Astrocyte (in vitro differentiated cells and primary cell): ENCODE measurements around the gene RNF175. TPM values are rescaled to one million over a fixed set of nuclear protein-coding genes. Genes with fewer than 3 reads are reported as not detected.

Source experiments
- DNase-seq: peaks from one replicate; pipeline ENCODE4 v3.0.0-alpha.2; 2010; ENCODE audit warnings: low read depth
- FAIRE-seq: peaks from 2 replicates; lab custom pipeline; 2011; peaks lifted over from hg19 to GRCh38; lab: Jason Lieb, UNC
- H2AFZ ChIP-seq: 2 replicates; pipeline ENCODE4 v1.6.0; 2012; ENCODE audit warnings: low read depth, low read length, inconsistent platforms
- H3K27ac ChIP-seq: 2 replicates; pipeline ENCODE4 v1.5.1; 2011; ENCODE audit warnings: low read depth, low read length, inconsistent platforms
- H3K27me3 ChIP-seq: 2 replicates; pipeline ENCODE4 v1.6.0; 2011; ENCODE audit warnings: low read length, inconsistent platforms; ENCODE audit not compliant: insufficient read depth
- H3K36me3 ChIP-seq: 2 replicates; pipeline ENCODE4 v1.5.1; 2011; ENCODE audit warnings: low read length, inconsistent platforms; ENCODE audit not compliant: insufficient read depth
- H3K4me1 ChIP-seq: 2 replicates; pipeline ENCODE4 v1.5.1; 2011; ENCODE audit warnings: low read length, inconsistent platforms; ENCODE audit not compliant: insufficient read depth
- H3K4me2 ChIP-seq: 2 replicates; pipeline ENCODE4 v1.6.0; 2012; ENCODE audit warnings: low read length, inconsistent platforms
- H3K4me3 ChIP-seq: 2 replicates; pipeline ENCODE4 v1.5.1; 2011; ENCODE audit warnings: low read depth, mild to moderate bottlenecking, low read length, inconsistent platforms; ENCODE audit not compliant: insufficient read depth
- H3K79me2 ChIP-seq: 2 replicates; pipeline ENCODE4 v1.6.0; 2012; ENCODE audit warnings: mild to moderate bottlenecking, low read length, inconsistent platforms; ENCODE audit not compliant: insufficient read depth
- H3K9ac ChIP-seq: 2 replicates; pipeline ENCODE4 v1.6.0; 2012; ENCODE audit warnings: mild to moderate bottlenecking, low read length, inconsistent platforms
- H3K9me3 ChIP-seq: 2 replicates; pipeline ENCODE4 v1.5.1; 2012; ENCODE audit warnings: low read depth, mild to moderate bottlenecking, low read length, inconsistent platforms; ENCODE audit not compliant: insufficient read depth
- H4K20me1 ChIP-seq: 2 replicates; pipeline ENCODE4 v1.6.0; 2012; ENCODE audit warnings: low read length, inconsistent platforms; ENCODE audit not compliant: insufficient read depth
- H3K27ac Mint-ChIP-seq: one replicate; pipeline ENCODE4 v1.8.0; 2021; ENCODE audit warnings: mild to moderate bottlenecking, mixed read lengths; ENCODE audit not compliant: unreplicated experiment
- H3K27me3 Mint-ChIP-seq: one replicate; pipeline ENCODE4 v1.8.0; 2021; ENCODE audit warnings: low read depth, mixed read lengths; ENCODE audit not compliant: unreplicated experiment
- H3K36me3 Mint-ChIP-seq: one replicate; pipeline ENCODE4 v1.8.0; 2021; ENCODE audit warnings: low read depth, mixed read lengths; ENCODE audit not compliant: unreplicated experiment
- H3K4me1 Mint-ChIP-seq: one replicate; pipeline ENCODE4 v1.8.0; 2021; ENCODE audit warnings: low read depth, mixed read lengths; ENCODE audit not compliant: unreplicated experiment
- H3K4me3 Mint-ChIP-seq: one replicate; pipeline ENCODE4 v1.8.0; 2021; ENCODE audit warnings: mild to moderate bottlenecking, moderate library complexity, mixed read lengths; ENCODE audit not compliant: unreplicated experiment
- H3K9me3 Mint-ChIP-seq: one replicate; pipeline ENCODE4 v1.8.0; 2021; ENCODE audit warnings: mild to moderate bottlenecking, mixed read lengths; ENCODE audit not compliant: unreplicated experiment
- EZH2 ChIP-seq: IDR thresholded peaks from 2 replicates; pipeline ENCODE4 v1.6.1; 2012; ENCODE audit warnings: mild to moderate bottlenecking, low read length, inconsistent platforms; ENCODE audit not compliant: insufficient read depth
- total RNA-seq: library from RNA; stranded (reverse); gene quantifications from 2 replicates; pipeline ENCODE4 v1.2.1, GENCODE V29; 2021
- TF ChIP-seq, protein P1 (sequence below): IDR thresholded peaks from 2 replicates; pipeline ENCODE4 v1.5.1; 2011; ENCODE audit warnings: low read depth, mild to moderate bottlenecking, inconsistent platforms, low read length, moderate library complexity; ENCODE audit not compliant: insufficient read depth

RNF175 gene
- total RNA-seq, 1 donor from 2014 or later, result 1.0 TPM

DNA sequence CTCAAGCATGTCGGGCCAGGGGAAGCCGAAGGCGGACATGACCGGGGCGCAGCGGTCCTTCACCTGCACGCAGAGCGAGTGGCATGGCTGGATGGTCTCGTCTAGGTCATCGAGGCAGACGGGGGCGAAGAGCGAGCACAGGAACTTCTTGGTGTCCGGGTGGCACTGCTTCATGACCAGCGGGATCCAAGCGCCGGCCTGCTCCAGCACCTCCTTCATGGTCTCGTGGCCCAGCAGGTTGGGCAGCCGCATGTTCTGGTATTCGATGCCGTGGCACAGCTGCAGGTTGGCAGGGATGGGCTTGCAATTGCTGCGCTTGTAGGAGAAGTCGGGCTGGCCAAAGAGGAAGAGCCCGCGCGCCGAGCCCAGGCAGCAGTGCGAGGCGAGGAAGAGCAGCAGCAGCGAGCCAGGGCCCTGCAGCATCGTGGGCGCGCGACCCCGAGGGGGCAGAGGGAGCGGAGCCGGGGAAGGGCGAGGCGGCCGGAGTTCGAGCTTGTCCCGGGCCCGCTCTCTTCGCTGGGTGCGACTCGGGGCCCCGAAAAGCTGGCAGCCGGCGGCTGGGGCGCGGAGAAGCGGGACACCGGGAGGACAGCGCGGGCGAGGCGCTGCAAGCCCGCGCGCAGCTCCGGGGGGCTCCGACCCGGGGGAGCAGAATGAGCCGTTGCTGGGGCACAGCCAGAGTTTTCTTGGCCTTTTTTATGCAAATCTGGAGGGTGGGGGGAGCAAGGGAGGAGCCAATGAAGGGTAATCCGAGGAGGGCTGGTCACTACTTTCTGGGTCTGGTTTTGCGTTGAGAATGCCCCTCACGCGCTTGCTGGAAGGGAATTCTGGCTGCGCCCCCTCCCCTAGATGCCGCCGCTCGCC lies 28.8 kb upstream of the RNF175 start, which contains the start of gene SFRP2:
Gene SFRP2 (minus strand): TSS at position 671 of the 864 bp plus-strand sequence. CDS start 248 bp downstream, at position 423.
- H4K20me1 ChIP-seq, result no peaks in the 10 kb centered on the region
- peak within 1 kb of the TSS; percentile 87 for H3K4me3 Mint-ChIP-seq
- peak within 1 kb of the TSS; percentile 68 for H3K4me2 ChIP-seq
- peaks cover 35% of the 10 kb centered on the region for H3K27me3 Mint-ChIP-seq
- H3K36me3 ChIP-seq, result no peaks in the 10 kb centered on the region
- DNase-seq, result no peak
- no peaks in the 10 kb centered on the region for H3K9me3 ChIP-seq
- peaks cover 5% of the 10 kb centered on the region for H3K36me3 Mint-ChIP-seq
- no peak within 1 kb of the TSS for H3K4me3 ChIP-seq
- peaks cover 10% of the 10 kb centered on the region for H3K4me1 Mint-ChIP-seq
- peaks cover 17% of the 10 kb centered on the region for H3K4me1 ChIP-seq
- H3K9me3 Mint-ChIP-seq, result no peaks in the 10 kb centered on the region
- H3K27ac ChIP-seq, result no peak within 1 kb of the TSS
- H3K27me3 ChIP-seq, result peaks cover 76% of the 10 kb centered on the region
- TF ChIP-seq, protein P1, sequence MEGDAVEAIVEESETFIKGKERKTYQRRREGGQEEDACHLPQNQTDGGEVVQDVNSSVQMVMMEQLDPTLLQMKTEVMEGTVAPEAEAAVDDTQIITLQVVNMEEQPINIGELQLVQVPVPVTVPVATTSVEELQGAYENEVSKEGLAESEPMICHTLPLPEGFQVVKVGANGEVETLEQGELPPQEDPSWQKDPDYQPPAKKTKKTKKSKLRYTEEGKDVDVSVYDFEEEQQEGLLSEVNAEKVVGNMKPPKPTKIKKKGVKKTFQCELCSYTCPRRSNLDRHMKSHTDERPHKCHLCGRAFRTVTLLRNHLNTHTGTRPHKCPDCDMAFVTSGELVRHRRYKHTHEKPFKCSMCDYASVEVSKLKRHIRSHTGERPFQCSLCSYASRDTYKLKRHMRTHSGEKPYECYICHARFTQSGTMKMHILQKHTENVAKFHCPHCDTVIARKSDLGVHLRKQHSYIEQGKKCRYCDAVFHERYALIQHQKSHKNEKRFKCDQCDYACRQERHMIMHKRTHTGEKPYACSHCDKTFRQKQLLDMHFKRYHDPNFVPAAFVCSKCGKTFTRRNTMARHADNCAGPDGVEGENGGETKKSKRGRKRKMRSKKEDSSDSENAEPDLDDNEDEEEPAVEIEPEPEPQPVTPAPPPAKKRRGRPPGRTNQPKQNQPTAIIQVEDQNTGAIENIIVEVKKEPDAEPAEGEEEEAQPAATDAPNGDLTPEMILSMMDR, result no peak
- peak; percentile 98 for TF ChIP-seq EZH2
- no peak within 1 kb of the TSS for H3K9ac ChIP-seq
- H2AFZ ChIP-seq, result peak within 1 kb of the TSS; percentile 33
- FAIRE-seq, result no peak
- H3K27ac Mint-ChIP-seq, result peak within 1 kb of the TSS; percentile 79
- H3K79me2 ChIP-seq, result no peaks in the 10 kb centered on the region

DNA sequence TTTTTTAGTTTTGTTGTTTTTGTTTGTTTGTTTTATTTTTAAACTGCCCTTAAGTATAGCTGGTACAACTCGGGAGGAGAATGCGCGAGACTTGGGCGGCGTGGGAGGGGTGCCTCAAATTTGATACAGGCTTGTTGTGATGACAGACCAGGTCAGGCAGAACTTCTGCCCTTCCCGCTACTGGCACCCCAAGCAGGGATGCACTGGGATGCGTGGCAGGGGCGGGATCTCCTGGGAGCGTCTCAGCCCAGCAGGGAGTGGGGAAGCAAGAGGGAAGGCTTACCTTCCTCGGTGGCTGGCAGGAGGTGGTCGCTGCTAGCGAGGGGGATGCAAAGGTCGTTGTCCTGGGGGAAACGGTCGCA lies 28.2 kb upstream of the RNF175 start:
- H3K9me3 ChIP-seq, result no peaks in the 10 kb centered on the region
- Mint-ChIP-seq H3K4me3 (peak overlapping the region; percentile 87), H3K36me3 (peaks cover 5% of the 10 kb centered on the region), H3K27me3 (peaks cover 30% of the 10 kb centered on the region), H3K27ac (no peak overlapping the region), H3K4me1 (peaks cover 5% of the 10 kb centered on the region), H3K9me3 (no peaks in the 10 kb centered on the region)
- no peaks in the 10 kb centered on the region for H3K79me2 ChIP-seq
- peaks cover 70% of the 10 kb centered on the region for H3K27me3 ChIP-seq
- H3K4me3 ChIP-seq, result no peak overlapping the region
- FAIRE-seq, result no peak
- peak overlapping the region; percentile 33 for H2AFZ ChIP-seq
- no peak for DNase-seq
- H3K9ac ChIP-seq, result no peak overlapping the region
- H3K27ac ChIP-seq, result no peak overlapping the region
- no peak for TF ChIP-seq EZH2
- TF ChIP-seq, protein P1, result no peak
- peaks cover 17% of the 10 kb centered on the region for H3K4me1 ChIP-seq
- H4K20me1 ChIP-seq, result no peaks in the 10 kb centered on the region
- no peaks in the 10 kb centered on the region for H3K36me3 ChIP-seq
- peak overlapping the region; percentile 68 for H3K4me2 ChIP-seq

DNA sequence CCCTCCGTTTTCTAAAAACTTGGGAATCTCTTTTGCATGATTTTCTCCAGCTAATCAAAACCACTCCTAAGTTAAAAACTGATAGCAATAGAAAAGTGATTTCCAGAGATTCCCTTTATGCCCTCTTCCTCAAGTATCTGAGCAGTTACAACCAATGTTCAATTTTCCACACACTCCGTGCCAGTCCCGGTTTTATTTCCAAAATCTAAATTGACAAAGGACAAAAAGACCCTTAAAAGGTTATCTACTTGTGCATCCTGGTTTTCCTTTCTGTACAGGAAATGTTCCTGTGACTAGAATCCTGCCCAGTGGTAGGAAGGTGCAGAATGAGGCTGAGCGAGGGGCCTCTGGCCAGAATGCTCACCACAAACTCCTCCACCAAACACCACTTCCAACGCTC lies 27.8 kb upstream of the RNF175 start:
- Histone ChIP-seq H3K9ac (no peak overlapping the region), H3K27ac (no peak overlapping the region), H3K36me3 (no peaks in the 10 kb centered on the region), H3K79me2 (no peaks in the 10 kb centered on the region), H2AFZ (no peak overlapping the region), H4K20me1 (no peaks in the 10 kb centered on the region), H3K4me3 (no peak overlapping the region), H3K9me3 (no peaks in the 10 kb centered on the region), H3K4me1 (peaks cover 17% of the 10 kb centered on the region), H3K27me3 (peaks cover 66% of the 10 kb centered on the region), H3K4me2 (no peak overlapping the region)
- DNase-seq (no peak), FAIRE-seq (no peak)
- peaks cover 5% of the 10 kb centered on the region for H3K36me3 Mint-ChIP-seq
- H3K9me3 Mint-ChIP-seq, result no peaks in the 10 kb centered on the region
- no peak overlapping the region for H3K27ac Mint-ChIP-seq
- peaks cover 5% of the 10 kb centered on the region for H3K4me1 Mint-ChIP-seq
- no peak for TF ChIP-seq EZH2
- TF ChIP-seq, protein P1, result no peak
- H3K4me3 Mint-ChIP-seq, result peak overlapping the region; percentile 87
- peaks cover 26% of the 10 kb centered on the region for H3K27me3 Mint-ChIP-seq
